Activated CD4-positive, alpha-beta memory T cell treated with anti-CD3 and anti-CD28 coated beads for 36 hours (primary cell): ENCODE measurements around the gene OAS3. TPM values are rescaled to one million over a fixed set of nuclear protein-coding genes. Genes with fewer than 3 reads are reported as not detected.

Experiments
- CTCF ChIA-PET: fragments of 350-600 bp; sonication (Branson Sonifier 250); formaldehyde crosslinking; loops from one replicate; lab custom pipeline; 2021; ENCODE audit warnings: antibody characterized with exemption, inconsistent platforms; lab: Charles Lee
- POLR2A ChIA-PET: fragments of 350-600 bp; sonication (Branson Sonifier 250); formaldehyde crosslinking; loops from one replicate; lab custom pipeline; 2021; ENCODE audit warnings: antibody characterized with exemption; lab: Charles Lee
- DNase-seq: peaks from one replicate; pipeline ENCODE4 v3.0.0-alpha.2; 2020
- H3K27ac Mint-ChIP-seq: one replicate; pipeline ENCODE4 v1.8.0; 2021; ENCODE audit warnings: mixed read lengths
- H3K27me3 Mint-ChIP-seq: one replicate; pipeline ENCODE4 v1.8.0; 2021; ENCODE audit warnings: mixed read lengths
- H3K36me3 Mint-ChIP-seq: one replicate; pipeline ENCODE4 v1.8.0; 2021; ENCODE audit warnings: mixed read lengths
- H3K4me1 Mint-ChIP-seq: one replicate; pipeline ENCODE4 v1.8.0; 2021; ENCODE audit warnings: low read depth, mixed read lengths
- H3K4me3 Mint-ChIP-seq: one replicate; pipeline ENCODE4 v1.8.0; 2021; ENCODE audit warnings: mild to moderate bottlenecking, mixed read lengths
- H3K9me3 Mint-ChIP-seq: one replicate; pipeline ENCODE4 v1.8.0; 2021; ENCODE audit warnings: mixed read lengths
- intact Hi-C: fragments of 100-400 bp; cut with micrococcal nuclease; formaldehyde crosslinking; loops from one replicate; pipeline ENCODE4 v1.15.1; 2023
- total RNA-seq, 2 experiments: library from RNA; stranded (reverse); gene quantifications; one replicate each; pipeline ENCODE4 v1.2.3, GENCODE V29; 2021

OAS3 gene
- total RNA-seq, 2 experiments from 2014 or later, result 34.6 to 37.1 TPM

- peaks cover 6% of the 10 kb centered on the region for H3K9me3 Mint-ChIP-seq
- POLR2A ChIA-PET, result no interaction called here
Observed at GRCh38 chr12:113005762-113006161, 67.5 kb downstream of the OAS3 start.

GRCh38 chr12:113006206-113006605 is 67.9 kb downstream of the OAS3 start:
- peaks cover 9% of the 10 kb centered on the region for H3K9me3 Mint-ChIP-seq
- H3K36me3 Mint-ChIP-seq, result peaks cover 83% of the 10 kb centered on the region
- CTCF ChIA-PET, result interaction anchor here (1.2 to 8.6 kb wide), 3 partner anchors 13 to 106 kb away, joined by 6 to 73 read pairs (median 7); no protein-coding TSS in a partner anchor
- no peak for DNase-seq
- H3K27ac Mint-ChIP-seq, result no peak overlapping the region
- H3K27me3 Mint-ChIP-seq, result no peaks in the 10 kb centered on the region
- intact Hi-C loops, result no loop called here
- no peaks in the 10 kb centered on the region for H3K4me1 Mint-ChIP-seq
- H3K4me3 Mint-ChIP-seq, result no peak overlapping the region
- POLR2A ChIA-PET, result no interaction called here

More at GRCh38 chr12:113005762-113006161, 67.5 kb downstream of the OAS3 start:
- CTCF ChIA-PET, result interaction anchor here (1.4 to 8.6 kb wide), 2 partner anchors 13 to 23 kb away, joined by 4 to 73 read pairs; no protein-coding TSS in a partner anchor
- intact Hi-C loops, result no loop called here
- DNase-seq, result no peak
- peaks cover 82% of the 10 kb centered on the region for H3K36me3 Mint-ChIP-seq
- no peak overlapping the region for H3K27ac Mint-ChIP-seq
- no peaks in the 10 kb centered on the region for H3K27me3 Mint-ChIP-seq
- no peak overlapping the region for H3K4me3 Mint-ChIP-seq
- no peaks in the 10 kb centered on the region for H3K4me1 Mint-ChIP-seq

GRCh38 chr12:113006641-113007040 is 68.4 kb downstream of the OAS3 start:
- intact Hi-C loops, result no loop called here
- peaks cover 85% of the 10 kb centered on the region for H3K36me3 Mint-ChIP-seq
- no peak for DNase-seq
- no peaks in the 10 kb centered on the region for H3K27me3 Mint-ChIP-seq
- H3K4me1 Mint-ChIP-seq, result no peaks in the 10 kb centered on the region
- ChIA-PET CTCF (interaction anchor here (1.2 to 8.6 kb wide), 3 partner anchors 14 to 106 kb away, joined by 6 to 73 read pairs (median 7); no protein-coding TSS in a partner anchor), POLR2A (no interaction called here)
- H3K4me3 Mint-ChIP-seq, result no peak overlapping the region
- H3K9me3 Mint-ChIP-seq, result peaks cover 9% of the 10 kb centered on the region
- H3K27ac Mint-ChIP-seq, result no peak overlapping the region

- intact Hi-C loops, result no loop called here
- Mint-ChIP-seq H3K36me3 (peaks cover 87% of the 10 kb centered on the region), H3K27ac (no peak overlapping the region), H3K9me3 (peaks cover 9% of the 10 kb centered on the region), H3K4me1 (no peaks in the 10 kb centered on the region), H3K27me3 (no peaks in the 10 kb centered on the region), H3K4me3 (no peak overlapping the region)
- CTCF ChIA-PET, result interaction anchor here (1.2 to 8.6 kb wide), 4 partner anchors 14 to 166 kb away, joined by 6 to 73 read pairs (median 6); no protein-coding TSS in a partner anchor
- POLR2A ChIA-PET, result no interaction called here
- no peak for DNase-seq
Observed at GRCh38 chr12:113007166-113007565, 68.9 kb downstream of the OAS3 start.

GRCh38 chr12:113010701-113011100 is 72.4 kb downstream of the OAS3 start:
- no peaks in the 10 kb centered on the region for H3K27me3 Mint-ChIP-seq
- no peak for DNase-seq
- peaks cover 9% of the 10 kb centered on the region for H3K9me3 Mint-ChIP-seq
- CTCF ChIA-PET, result interaction anchor here (8.6 kb wide), 1 partner anchor 18 kb away, joined by 73 read pairs; no protein-coding TSS in a partner anchor
- intact Hi-C loops, result no loop called here
- peaks cover 59% of the 10 kb centered on the region for H3K36me3 Mint-ChIP-seq
- POLR2A ChIA-PET, result no interaction called here
- H3K4me3 Mint-ChIP-seq, result no peak overlapping the region
- H3K4me1 Mint-ChIP-seq, result no peaks in the 10 kb centered on the region
- H3K27ac Mint-ChIP-seq, result no peak overlapping the region

- H3K27me3 Mint-ChIP-seq, result no peaks in the 10 kb centered on the region
- no peaks in the 10 kb centered on the region for H3K4me1 Mint-ChIP-seq
- ChIA-PET CTCF (interaction anchor here (2.9 kb wide), 1 partner anchor 21 kb away, joined by 7 read pairs; no protein-coding TSS in a partner anchor), POLR2A (no interaction called here)
- peaks cover 23% of the 10 kb centered on the region for H3K36me3 Mint-ChIP-seq
- H3K27ac Mint-ChIP-seq, result no peak overlapping the region
- intact Hi-C loops, result no loop called here
- DNase-seq, result no peak
- peaks cover 9% of the 10 kb centered on the region for H3K9me3 Mint-ChIP-seq
- H3K4me3 Mint-ChIP-seq, result no peak overlapping the region
Observed at GRCh38 chr12:113014565-113014964, 76.3 kb downstream of the OAS3 start.

- ChIA-PET CTCF (interaction anchor here (1.3 kb wide), 1 partner anchor 13 kb away, joined by 3 read pairs; no protein-coding TSS in a partner anchor), POLR2A (no interaction called here)
- no peaks in the 10 kb centered on the region for H3K9me3 Mint-ChIP-seq
- no peaks in the 10 kb centered on the region for H3K27me3 Mint-ChIP-seq
- intact Hi-C loops, result no loop called here
- H3K27ac Mint-ChIP-seq, result no peak overlapping the region
- DNase-seq, result no peak
- H3K36me3 Mint-ChIP-seq, result peaks cover under 1% of the 10 kb centered on the region
- no peaks in the 10 kb centered on the region for H3K4me1 Mint-ChIP-seq
- H3K4me3 Mint-ChIP-seq, result no peak overlapping the region
Observed at GRCh38 chr12:113016796-113017195, 78.5 kb downstream of the OAS3 start.

- CTCF ChIA-PET, result no interaction called here
- Mint-ChIP-seq H3K27me3 (no peaks in the 10 kb centered on the region), H3K27ac (no peak overlapping the region)
Observed at GRCh38 chr12:113019025-113019424, 80.8 kb downstream of the OAS3 start.

GRCh38 chr12:113021500-113021899 is 83.2 kb downstream of the OAS3 start:
- no peaks in the 10 kb centered on the region for H3K27me3 Mint-ChIP-seq
- no peaks in the 10 kb centered on the region for H3K9me3 Mint-ChIP-seq
- peaks cover 8% of the 10 kb centered on the region for H3K4me1 Mint-ChIP-seq
- ChIA-PET CTCF (interaction anchor here (0.6 to 4.7 kb wide), 4 partner anchors 9 to 176 kb away, joined by 3 to 27 read pairs (median 6); no protein-coding TSS in a partner anchor), POLR2A (no interaction called here)
- H3K36me3 Mint-ChIP-seq, result no peaks in the 10 kb centered on the region
- intact Hi-C loops, result no loop called here
- no peak overlapping the region for H3K4me3 Mint-ChIP-seq
- no peak overlapping the region for H3K27ac Mint-ChIP-seq
- no peak for DNase-seq

More at GRCh38 chr12:113019025-113019424, 80.8 kb downstream of the OAS3 start:
- Mint-ChIP-seq H3K4me1 (peaks cover 8% of the 10 kb centered on the region), H3K9me3 (no peaks in the 10 kb centered on the region), H3K36me3 (no peaks in the 10 kb centered on the region), H3K4me3 (no peak overlapping the region)
- POLR2A ChIA-PET, result no interaction called here
- intact Hi-C loops, result no loop called here
- DNase-seq, result no peak

Other genes starting within 250 kb of the OAS3 start
- gene RPH3A, start 146.7 kb upstream of the OAS3 start, total RNA-seq, result not detected
- gene OAS1, start 31.5 kb upstream of the OAS3 start, total RNA-seq, result 10 to 100 TPM; 46.0 to 49.1 TPM
- gene OAS2, start 40.0 kb downstream of the OAS3 start, total RNA-seq, result 100 to 1,000 TPM; 140 to 148 TPM
- gene DTX1, start 118.3 kb downstream of the OAS3 start, total RNA-seq, result 10 to 100 TPM; 11.0 to 12.4 TPM
- gene RASAL1, start 197.3 kb downstream of the OAS3 start, total RNA-seq, result 1 to 10 TPM; 4.4 to 4.9 TPM
- under 1 TPM; 0.90 to 0.94 TPM for gene CFAP73, start 211.2 kb downstream of the OAS3 start, total RNA-seq
- 100 to 1,000 TPM; 107 to 109 TPM for gene DDX54, start 247.0 kb downstream of the OAS3 start, total RNA-seq
- gene RITA1, start 247.2 kb downstream of the OAS3 start, total RNA-seq, result 10 to 100 TPM; 18.7 to 22.0 TPM